Activated T-cell treated with anti-CD3 and anti-CD28 coated beads, Interleukin-2, amount 50 U/mL, for 72 hours (primary cell): ENCODE data around the gene VAPA. TPM values are rescaled to one million over a fixed set of nuclear protein-coding genes. Genes with fewer than 3 reads are reported as not detected.

Experiments used
- ATAC-seq, 2 donors: fragments of 150-1000 bp; cut with Tn5 transposase; replicated peaks in 1 of 2; 2 replicates each; pipeline ENCODE4 v1.10.0; 2021; ENCODE audit warnings: moderate library complexity in 2 of 2, mild to moderate bottlenecking in 1 of 2
- DNase-seq, 2 donors: peaks; one replicate each; pipeline ENCODE4 v3.0.0; 2021 to 2022; ENCODE audit warnings: mixed read lengths in 1 of 2
- H3K27ac Mint-ChIP-seq: one replicate; pipeline ENCODE4 v1.8.0; 2022; ENCODE audit warnings: mild to moderate bottlenecking, moderate library complexity, mixed read lengths
- H3K27me3 Mint-ChIP-seq: one replicate; pipeline ENCODE4 v1.8.0; 2022; ENCODE audit warnings: low read depth, mixed read lengths
- H3K36me3 Mint-ChIP-seq, 2 donors: one replicate each; pipeline ENCODE4 v1.8.0; 2022; ENCODE audit warnings: mixed read lengths in 2 of 2, mild to moderate bottlenecking in 1 of 2; ENCODE audit not compliant: insufficient read depth in 2 of 2
- H3K4me1 Mint-ChIP-seq: one replicate; pipeline ENCODE4 v1.8.0; 2022; ENCODE audit warnings: low read depth, mixed read lengths
- H3K4me3 Mint-ChIP-seq, 2 donors: one replicate each; pipeline ENCODE4 v1.8.0; 2022; ENCODE audit warnings: mild to moderate bottlenecking in 2 of 2, mixed read lengths in 2 of 2, moderate library complexity in 2 of 2
- H3K9me3 Mint-ChIP-seq, 2 donors: one replicate each; pipeline ENCODE4 v1.8.0; 2022; ENCODE audit warnings: mixed read lengths in 2 of 2
- total RNA-seq, 2 donors: library from RNA; stranded (reverse); gene quantifications; one replicate each; pipeline ENCODE4 v1.2.3, GENCODE V29; 2022

The VAPA gene
- 100 to 1,000 TPM; 197 to 209 TPM for total RNA-seq

GRCh38 chr18:9913526-9914333 lies at the start of gene VAPA:
Gene VAPA (plus strand): TSS chr18:9914016. CDS start chr18:9914257, 241 bp downstream.
- ATAC-seq (peak; percentile 82 to 83), DNase-seq (peak; percentile 95 to 96)
- Mint-ChIP-seq H3K9me3 (no peaks in the 10 kb centered on the region), H3K4me3 (peak within 1 kb of the TSS; percentile 90 to 97), H3K4me1 (peaks cover 26% of the 10 kb centered on the region), H3K27ac (peak within 1 kb of the TSS; percentile 98), H3K27me3 (peaks cover 10% of the 10 kb centered on the region), H3K36me3 (peaks cover 4% of the 10 kb centered on the region in 2 donors)

- peaks cover 10 to 15% of the 10 kb centered on the region in 2 donors for H3K36me3 Mint-ChIP-seq
- no peak overlapping the region for H3K27ac Mint-ChIP-seq
- DNase-seq = no peak
- H3K27me3 Mint-ChIP-seq = peaks cover 42% of the 10 kb centered on the region
- H3K9me3 Mint-ChIP-seq = peaks cover 16 to 21% of the 10 kb centered on the region in 2 donors
- peaks cover 36% of the 10 kb centered on the region for H3K4me1 Mint-ChIP-seq
- no peak overlapping the region for H3K4me3 Mint-ChIP-seq
- no peak for ATAC-seq
Observed at GRCh38 chr18:9865764-9866490, 47.9 kb upstream of the VAPA start.

GRCh38 chr18:9866627-9867026 lies 47.2 kb upstream of the VAPA start:
- peaks cover 32% of the 10 kb centered on the region for H3K4me1 Mint-ChIP-seq
- ATAC-seq = no peak
- peaks cover 10 to 15% of the 10 kb centered on the region in 2 donors for H3K36me3 Mint-ChIP-seq
- no peak overlapping the region for H3K4me3 Mint-ChIP-seq
- H3K27ac Mint-ChIP-seq = no peak overlapping the region
- DNase-seq = no peak
- peaks cover 49% of the 10 kb centered on the region for H3K27me3 Mint-ChIP-seq
- peaks cover 16 to 20% of the 10 kb centered on the region in 2 donors for H3K9me3 Mint-ChIP-seq

GRCh38 chr18:9867071-9867594 lies 46.7 kb upstream of the VAPA start:
- DNase-seq (no peak), ATAC-seq (no peak)
- H3K27ac Mint-ChIP-seq = no peak overlapping the region
- H3K36me3 Mint-ChIP-seq = peaks cover 10 to 15% of the 10 kb centered on the region in 2 donors
- H3K27me3 Mint-ChIP-seq = peaks cover 52% of the 10 kb centered on the region
- peaks cover 16 to 19% of the 10 kb centered on the region in 2 donors for H3K9me3 Mint-ChIP-seq
- peaks cover 28% of the 10 kb centered on the region for H3K4me1 Mint-ChIP-seq
- H3K4me3 Mint-ChIP-seq = no peak overlapping the region

- Mint-ChIP-seq H3K9me3 (peaks cover 16 to 19% of the 10 kb centered on the region in 2 donors), H3K27ac (no peak overlapping the region), H3K36me3 (peaks cover 10 to 15% of the 10 kb centered on the region in 2 donors), H3K27me3 (peaks cover 48% of the 10 kb centered on the region), H3K4me3 (no peak overlapping the region), H3K4me1 (peaks cover 20% of the 10 kb centered on the region)
- no peak for ATAC-seq
- no peak for DNase-seq
Observed at GRCh38 chr18:9868857-9869714, 44.7 kb upstream of the VAPA start.

GRCh38 chr18:9869715-9870430 lies 43.9 kb upstream of the VAPA start:
- ATAC-seq = peak; percentile 41 to 76
- peaks cover 10 to 15% of the 10 kb centered on the region in 2 donors for H3K36me3 Mint-ChIP-seq
- H3K27me3 Mint-ChIP-seq = peaks cover 48% of the 10 kb centered on the region

GRCh38 chr18:9870431-9871008 lies 43.3 kb upstream of the VAPA start:
- ATAC-seq (peak in 1 of 2 donors; percentile 17), DNase-seq (no peak)
- H3K4me3 Mint-ChIP-seq = no peak overlapping the region
- H3K9me3 Mint-ChIP-seq = peaks cover 12 to 15% of the 10 kb centered on the region in 2 donors
- H3K4me1 Mint-ChIP-seq = peaks cover 20% of the 10 kb centered on the region
- H3K36me3 Mint-ChIP-seq = peaks cover 7 to 14% of the 10 kb centered on the region in 2 donors
- peaks cover 44% of the 10 kb centered on the region for H3K27me3 Mint-ChIP-seq
- no peak overlapping the region for H3K27ac Mint-ChIP-seq

More at GRCh38 chr18:9869715-9870430, 43.9 kb upstream of the VAPA start:
- peaks cover 16 to 19% of the 10 kb centered on the region in 2 donors for H3K9me3 Mint-ChIP-seq
- peaks cover 20% of the 10 kb centered on the region for H3K4me1 Mint-ChIP-seq
- no peak overlapping the region for H3K4me3 Mint-ChIP-seq
- DNase-seq = peak in 1 of 2 donors; percentile 8
- no peak overlapping the region for H3K27ac Mint-ChIP-seq

- Mint-ChIP-seq H3K4me3 (no peak overlapping the region), H3K36me3 (peaks cover 0 to 6% of the 10 kb centered on the region in 2 donors), H3K27ac (no peak overlapping the region), H3K9me3 (peaks cover 4 to 8% of the 10 kb centered on the region in 2 donors), H3K4me1 (peaks cover 21% of the 10 kb centered on the region), H3K27me3 (peaks cover 38% of the 10 kb centered on the region)
- ATAC-seq (no peak), DNase-seq (no peak)
Observed at GRCh38 chr18:9871244-9871746, 42.5 kb upstream of the VAPA start.

GRCh38 chr18:9872823-9873222 lies 41.0 kb upstream of the VAPA start:
- ATAC-seq (no peak), DNase-seq (no peak)
- no peaks in the 10 kb centered on the region for H3K36me3 Mint-ChIP-seq
- H3K27me3 Mint-ChIP-seq = peaks cover 41% of the 10 kb centered on the region
- no peak overlapping the region for H3K27ac Mint-ChIP-seq
- H3K4me3 Mint-ChIP-seq = no peak overlapping the region
- H3K9me3 Mint-ChIP-seq = no peaks in the 10 kb centered on the region
- H3K4me1 Mint-ChIP-seq = peaks cover 34% of the 10 kb centered on the region

- DNase-seq = no peak
- peaks cover 27% of the 10 kb centered on the region for H3K4me1 Mint-ChIP-seq
- no peak overlapping the region for H3K27ac Mint-ChIP-seq
- H3K27me3 Mint-ChIP-seq = peaks cover 26% of the 10 kb centered on the region
- ATAC-seq = no peak
- no peaks in the 10 kb centered on the region for H3K36me3 Mint-ChIP-seq
- H3K4me3 Mint-ChIP-seq = no peak overlapping the region
- H3K9me3 Mint-ChIP-seq = no peaks in the 10 kb centered on the region
Observed at GRCh38 chr18:9874728-9875127, 39.1 kb upstream of the VAPA start.

- ATAC-seq = no peak
Observed at GRCh38 chr18:9876212-9876866, 37.5 kb upstream of the VAPA start.

More at GRCh38 chr18:9876212-9876866, 37.5 kb upstream of the VAPA start:
- Mint-ChIP-seq H3K4me3 (peak overlapping the region; percentile 8 to 54), H3K9me3 (no peaks in the 10 kb centered on the region), H3K27me3 (peaks cover 11% of the 10 kb centered on the region), H3K4me1 (peaks cover 14% of the 10 kb centered on the region), H3K27ac (peak overlapping the region; percentile 58), H3K36me3 (no peaks in the 10 kb centered on the region)
- DNase-seq = no peak
